IgD-negative memory B cell (primary cell): ENCODE results near the gene OVOL3. TPM values are rescaled to one million over a fixed set of nuclear protein-coding genes. Genes with fewer than 3 reads are reported as not detected.
"Not testable (repeated sequence)": the region's sequence is repeated elsewhere in the genome, so short reads cannot be mapped to it uniquely, and the experiment has no call there.

Source experiments
- H3K27ac Mint-ChIP-seq, 3 donors: one replicate each; pipeline ENCODE4 v1.8.0; 2020 to 2022; ENCODE audit warnings: mild to moderate bottlenecking in 3 of 3, mixed read lengths in 3 of 3, moderate library complexity in 1 of 3
- H3K27me3 Mint-ChIP-seq: one replicate; pipeline ENCODE4 v1.8.0; 2021; ENCODE audit warnings: mixed read lengths
- H3K36me3 Mint-ChIP-seq: one replicate; pipeline ENCODE4 v1.8.0; 2020; ENCODE audit warnings: mild to moderate bottlenecking, mixed read lengths
- H3K4me1 Mint-ChIP-seq, 3 donors: one replicate each; pipeline ENCODE4 v1.8.0; 2020 to 2022; ENCODE audit warnings: mixed read lengths in 3 of 3, mild to moderate bottlenecking in 1 of 3
- H3K4me3 Mint-ChIP-seq, 4 donors: one replicate each; pipeline ENCODE4 v1.8.0; 2020 to 2022; ENCODE audit warnings: mild to moderate bottlenecking in 4 of 4, mixed read lengths in 4 of 4, moderate library complexity in 3 of 4
- H3K9me3 Mint-ChIP-seq, 3 donors: one replicate each; pipeline ENCODE4 v1.8.0; 2020 to 2021; ENCODE audit warnings: mixed read lengths in 3 of 3, mild to moderate bottlenecking in 1 of 3
- polyA plus RNA-seq: library from polyadenylated mRNA; unstranded; fragments of 300-500 nt; fragmentation: Illumina TruSeq; gene quantifications from one replicate; pipeline ENCODE4 v1.2.3, GENCODE V29; 2021

OVOL3 gene
- polyA plus RNA-seq: not detected

DNA sequence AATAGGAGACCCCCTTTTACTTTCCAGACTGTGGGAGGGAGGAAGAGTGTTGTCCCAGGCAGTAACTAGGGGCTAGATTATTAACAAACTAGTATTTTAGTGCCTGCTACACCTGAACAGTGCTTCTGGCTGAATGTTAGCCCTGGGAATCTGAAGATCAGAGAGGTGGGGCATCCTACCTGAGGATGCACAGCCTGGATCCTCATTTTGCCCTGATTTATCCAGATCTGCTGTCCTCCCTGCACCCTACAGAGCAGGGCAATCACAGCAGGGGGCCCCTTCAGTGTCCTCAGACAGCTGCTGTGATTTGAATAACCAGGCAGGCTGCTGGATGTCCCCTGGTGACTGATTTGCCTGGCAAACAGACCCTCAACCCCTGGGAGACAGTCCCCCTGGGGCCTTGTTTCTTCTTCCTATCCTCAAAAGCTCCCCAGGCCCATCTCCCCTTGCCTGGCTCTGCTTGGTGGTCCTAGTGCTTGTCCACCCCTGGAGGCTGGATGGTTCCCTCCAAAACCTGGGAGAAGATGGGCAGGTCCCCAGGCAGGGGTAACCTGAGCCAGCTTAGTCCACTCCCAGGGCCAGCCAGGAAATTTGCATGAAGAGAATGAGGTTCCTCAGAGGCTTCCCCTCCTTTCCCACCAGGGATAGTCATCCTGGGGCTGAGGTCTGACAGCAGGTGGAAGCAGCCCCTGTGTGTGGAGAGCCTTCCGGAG lies at the start of gene OVOL3:
TSS of gene OVOL3 (plus strand) at position 657 of the 713 bp plus-strand sequence. CDS start 60 bp downstream, outside the sequence.
- Mint-ChIP-seq H3K27me3 (no peaks in the 10 kb centered on the region), H3K27ac (peak within 1 kb of the TSS in 1 of 3 donors; percentile 76), H3K4me1 (peaks cover 0 to 18% (median 8%) of the 10 kb centered on the region in 3 donors), H3K36me3 (peaks cover 7% of the 10 kb centered on the region), H3K4me3 (peak within 1 kb of the TSS in 1 of 4 donors; percentile 81), H3K9me3 (no peaks in the 10 kb centered on the region)

DNA sequence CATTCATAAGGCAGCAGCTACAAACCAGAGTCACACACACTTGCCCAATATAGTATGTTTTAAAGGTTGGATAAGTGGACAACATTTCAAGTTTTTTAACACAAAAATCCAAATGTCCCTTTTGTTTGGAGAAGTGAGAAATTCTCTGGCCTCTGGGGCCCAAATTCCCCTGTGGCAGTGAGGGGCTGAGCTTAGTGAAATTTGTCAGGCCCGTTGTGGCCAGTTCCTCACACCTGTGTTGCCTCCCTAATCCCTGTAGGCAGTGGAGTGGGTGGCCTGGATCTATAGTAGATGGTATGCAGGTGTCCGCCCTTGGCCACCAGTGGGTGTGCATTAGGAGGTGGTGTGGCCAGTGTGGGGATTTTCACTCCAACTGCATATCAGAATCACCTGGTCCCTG lies 49.6 kb upstream of the OVOL3 start:
- Mint-ChIP-seq H3K36me3 (peaks cover 1% of the 10 kb centered on the region), H3K27ac (no peak overlapping the region), H3K27me3 (no peaks in the 10 kb centered on the region), H3K4me1 (peaks cover 0 to 2% (median 0%) of the 10 kb centered on the region in 3 donors), H3K9me3 (no peaks in the 10 kb centered on the region), H3K4me3 (no peak overlapping the region)

DNA sequence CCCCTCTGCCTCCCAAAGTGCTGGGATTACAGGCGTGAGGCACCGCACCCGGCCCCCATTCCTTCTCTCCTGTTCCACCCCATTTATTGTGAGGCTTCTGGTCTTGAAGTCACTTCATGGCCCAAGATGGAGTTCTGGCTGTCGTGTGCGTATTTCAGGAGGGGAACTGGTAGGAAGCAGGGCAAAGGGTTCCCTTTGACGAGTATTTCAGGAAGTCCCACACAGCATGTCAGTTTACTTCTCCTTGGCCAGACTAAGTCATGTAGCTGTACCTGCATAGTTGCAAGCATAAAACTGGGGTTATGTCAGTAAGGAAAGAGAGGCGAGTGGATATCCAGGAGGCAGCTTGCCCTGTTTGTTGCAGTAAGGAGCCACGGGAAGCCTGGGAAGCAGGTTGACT lies 46.1 kb upstream of the OVOL3 start:
- H3K9me3 Mint-ChIP-seq: no peaks in the 10 kb centered on the region
- H3K27me3 Mint-ChIP-seq: no peaks in the 10 kb centered on the region
- no peaks in the 10 kb centered on the region for H3K4me1 Mint-ChIP-seq
- no peak overlapping the region for H3K4me3 Mint-ChIP-seq
- H3K36me3 Mint-ChIP-seq: no peaks in the 10 kb centered on the region
- H3K27ac Mint-ChIP-seq: no peak overlapping the region

DNA sequence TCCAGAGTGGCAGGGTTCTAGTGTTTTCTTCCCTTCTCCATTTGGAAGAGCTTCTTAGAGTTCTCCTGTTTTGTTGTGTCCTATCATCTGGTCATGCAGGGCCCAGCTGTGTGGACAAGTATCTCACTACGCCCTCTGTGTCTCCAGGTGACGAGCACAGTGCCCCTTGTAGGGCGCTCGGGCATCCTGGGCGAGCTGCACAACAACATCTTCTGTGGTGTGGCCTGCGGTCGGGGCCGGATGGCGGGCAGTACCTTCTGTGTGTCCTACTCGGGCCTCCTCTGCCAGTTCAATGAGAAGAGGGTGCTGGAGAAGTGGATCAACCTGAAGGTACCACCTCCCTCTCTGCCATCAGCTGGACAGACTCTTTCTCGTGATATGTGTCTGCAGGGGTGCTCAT lies 43.3 kb upstream of the OVOL3 start:
- Mint-ChIP-seq H3K27ac (no peak overlapping the region), H3K36me3 (no peaks in the 10 kb centered on the region)

DNA sequence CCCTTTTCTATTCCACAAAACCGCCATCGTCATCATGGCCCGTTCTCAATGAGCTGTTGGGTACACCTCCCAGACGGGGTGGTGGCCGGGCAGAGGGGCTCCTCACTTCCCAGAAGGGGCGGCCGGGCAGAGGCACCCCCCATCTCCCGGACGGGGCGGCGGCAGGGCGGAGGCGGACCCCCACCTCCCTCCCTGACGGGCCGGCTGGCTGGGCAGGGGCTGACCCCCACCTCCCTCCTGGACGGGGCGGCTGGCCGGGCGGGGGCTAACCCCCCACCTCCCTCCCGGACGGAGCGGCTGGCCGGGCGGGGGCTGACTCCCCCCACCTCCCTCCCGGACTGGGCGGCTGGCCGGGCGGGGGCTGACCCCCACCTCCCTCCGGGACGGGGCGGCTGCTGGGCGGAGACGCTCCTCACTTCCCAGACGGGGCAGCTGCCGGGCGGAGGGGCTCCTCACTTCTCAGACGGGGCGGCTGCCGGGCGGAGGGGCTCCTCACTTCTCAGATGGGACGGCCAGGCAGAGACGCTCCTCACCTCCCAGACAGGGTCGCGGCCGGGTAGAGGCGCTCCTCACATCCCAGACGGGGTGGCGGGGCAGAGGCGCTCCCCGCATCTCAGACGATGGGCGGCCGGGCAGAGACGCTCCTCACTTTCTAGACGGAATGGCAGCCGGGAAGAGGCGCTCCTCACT lies 42.0 kb upstream of the OVOL3 start:
- H3K27ac Mint-ChIP-seq, H3K4me1 Mint-ChIP-seq, H3K9me3 Mint-ChIP-seq, H3K27me3 Mint-ChIP-seq, H3K36me3 Mint-ChIP-seq, H3K4me3 Mint-ChIP-seq: not testable (repeated sequence)

More for the DNA sequence above, 43.3 kb upstream of the OVOL3 start:
- Mint-ChIP-seq H3K4me1 (no peaks in the 10 kb centered on the region), H3K4me3 (no peak overlapping the region), H3K27me3 (no peaks in the 10 kb centered on the region), H3K9me3 (no peaks in the 10 kb centered on the region)

DNA sequence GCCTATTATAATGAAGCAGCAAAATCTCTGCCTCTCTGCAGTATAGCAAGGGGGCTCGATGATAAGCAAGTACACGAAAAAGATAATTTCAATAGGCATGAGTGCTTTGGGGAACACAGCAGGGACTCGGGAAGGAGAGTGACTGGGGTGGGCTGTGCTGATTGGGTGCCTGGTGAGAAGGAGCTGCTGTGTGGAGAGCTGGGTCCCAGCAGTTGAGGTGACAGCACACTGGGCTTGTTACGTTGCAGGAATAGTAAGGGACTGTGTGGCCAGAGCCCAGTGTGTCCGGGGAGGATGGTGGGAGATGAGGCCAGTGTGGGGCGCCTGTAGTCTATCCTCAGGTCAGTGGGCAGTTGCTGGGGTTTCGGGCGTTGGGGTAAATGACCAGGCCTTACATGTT lies 38.9 kb upstream of the OVOL3 start:
- Mint-ChIP-seq H3K27ac (no peak overlapping the region), H3K4me3 (no peak overlapping the region), H3K4me1 (no peaks in the 10 kb centered on the region), H3K27me3 (no peaks in the 10 kb centered on the region), H3K36me3 (no peaks in the 10 kb centered on the region), H3K9me3 (no peaks in the 10 kb centered on the region)

DNA sequence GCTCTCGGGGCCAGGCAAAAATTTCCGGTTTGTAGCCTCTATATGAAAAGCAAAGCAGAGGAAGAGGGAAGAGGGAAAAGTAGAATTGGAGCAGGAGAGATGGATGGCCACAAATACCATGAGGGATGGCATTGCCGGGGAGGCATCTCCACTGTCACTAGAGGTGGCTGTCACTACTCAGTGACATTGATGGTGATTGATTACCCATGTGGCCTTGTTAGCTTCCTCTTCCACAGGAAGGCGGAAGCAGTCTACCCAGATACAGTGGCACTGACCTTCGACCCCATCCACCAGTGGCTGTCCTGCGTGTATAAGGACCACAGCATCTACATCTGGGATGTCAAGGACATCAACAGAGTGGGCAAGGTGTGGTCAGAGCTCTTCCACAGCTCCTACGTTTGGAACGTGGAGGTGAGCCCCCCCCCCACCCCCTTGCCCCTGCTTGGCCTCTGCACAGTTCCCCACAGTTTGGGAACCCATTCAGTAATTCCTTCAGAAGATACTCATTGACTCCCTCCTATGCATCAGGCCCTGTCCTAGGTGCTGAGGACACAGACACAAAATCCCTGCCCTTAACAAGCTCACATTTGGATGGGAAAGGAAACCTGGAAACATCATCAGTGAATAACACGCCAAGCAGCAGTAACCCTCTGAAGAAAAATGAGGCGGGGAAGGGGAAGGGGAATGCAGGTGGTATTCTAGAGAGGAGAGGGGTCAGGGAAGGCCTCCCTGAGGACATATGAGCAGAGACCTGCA lies 37.6 kb upstream of the OVOL3 start:
- no peaks in the 10 kb centered on the region for H3K36me3 Mint-ChIP-seq
- H3K4me3 Mint-ChIP-seq: peak overlapping the region in 1 of 4 donors; percentile 39
- no peak overlapping the region for H3K27ac Mint-ChIP-seq
- no peaks in the 10 kb centered on the region for H3K9me3 Mint-ChIP-seq
- H3K4me1 Mint-ChIP-seq: no peaks in the 10 kb centered on the region
- H3K27me3 Mint-ChIP-seq: no peaks in the 10 kb centered on the region

DNA sequence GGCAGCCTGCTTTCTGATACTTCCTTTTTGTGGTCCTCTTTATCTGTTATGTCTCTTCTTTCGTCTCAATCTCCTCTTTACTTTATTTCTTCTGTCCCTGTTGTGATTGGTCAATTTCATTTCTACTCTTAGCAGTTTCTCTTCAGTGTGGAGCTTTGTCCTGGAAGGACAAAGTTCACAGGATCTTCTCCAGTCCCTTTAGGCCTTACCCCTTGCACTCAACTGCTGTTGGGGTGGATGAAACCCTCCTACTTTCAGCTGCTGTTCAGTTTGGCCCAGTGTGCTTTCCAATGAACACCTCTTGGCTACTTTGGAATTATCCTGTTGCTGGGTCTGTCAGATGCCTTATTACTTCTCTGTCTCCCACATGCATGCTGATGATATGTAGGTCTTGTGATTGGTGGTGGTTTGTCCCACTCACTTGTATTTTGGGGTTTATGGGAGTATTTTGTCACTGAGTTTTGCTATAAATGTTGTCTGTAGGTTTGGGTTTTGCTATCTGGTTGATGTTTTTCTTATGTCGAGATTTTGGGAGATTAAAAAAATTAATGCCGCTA lies 31.5 kb upstream of the OVOL3 start:
- Mint-ChIP-seq H3K36me3 (peaks cover 2% of the 10 kb centered on the region), H3K4me1 (peaks cover 0 to 4% (median 0%) of the 10 kb centered on the region in 3 donors), H3K27ac (no peak overlapping the region), H3K27me3 (no peaks in the 10 kb centered on the region), H3K4me3 (no peak overlapping the region), H3K9me3 (no peaks in the 10 kb centered on the region)

DNA sequence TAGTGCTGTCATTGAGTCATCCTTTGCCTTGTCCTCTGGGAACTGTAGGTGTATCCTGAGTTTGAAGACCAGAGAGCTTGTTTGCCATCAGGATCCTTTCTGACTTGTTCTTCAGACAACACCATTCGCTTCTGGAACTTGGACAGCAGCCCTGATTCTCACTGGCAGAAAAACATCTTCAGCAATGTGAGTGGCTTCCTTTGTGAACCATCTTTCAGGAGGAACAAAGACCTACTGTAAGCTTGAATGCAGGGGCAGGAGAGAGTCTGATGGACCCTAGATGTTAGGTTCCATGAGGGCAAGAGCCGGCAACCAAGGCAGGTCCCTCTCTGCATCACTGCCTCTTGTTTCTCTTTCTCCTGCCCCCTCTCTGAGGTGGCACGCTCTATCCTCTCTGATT lies 29.6 kb upstream of the OVOL3 start:
- H3K36me3 Mint-ChIP-seq: peaks cover 4% of the 10 kb centered on the region

DNA sequence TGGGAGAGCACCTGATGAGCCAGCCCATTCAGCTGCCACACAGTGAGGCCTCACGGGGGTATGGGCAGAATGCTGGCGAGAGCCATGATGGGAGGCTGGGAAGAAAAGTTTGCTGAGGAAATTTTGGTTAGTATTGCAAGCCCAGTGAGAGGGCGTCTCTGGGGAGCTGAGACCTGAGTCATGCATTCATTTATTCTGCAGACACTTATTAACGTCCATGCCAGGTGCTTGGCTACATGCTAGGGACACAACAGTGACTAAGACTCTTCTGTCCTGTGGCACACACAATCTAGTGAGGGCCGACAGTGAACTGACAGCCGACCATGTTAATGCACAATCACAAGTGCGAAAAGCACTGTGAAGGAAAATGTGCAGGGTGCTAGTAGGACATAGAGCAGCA lies 29.0 kb upstream of the OVOL3 start:
- Mint-ChIP-seq H3K4me1 (peaks cover 0 to 6% (median 0%) of the 10 kb centered on the region in 3 donors), H3K4me3 (no peak overlapping the region), H3K27me3 (no peaks in the 10 kb centered on the region), H3K27ac (no peak overlapping the region), H3K36me3 (peaks cover 6% of the 10 kb centered on the region), H3K9me3 (no peaks in the 10 kb centered on the region)

More for the DNA sequence above, 29.6 kb upstream of the OVOL3 start:
- H3K27me3 Mint-ChIP-seq: no peaks in the 10 kb centered on the region
- no peak overlapping the region for H3K4me3 Mint-ChIP-seq
- no peaks in the 10 kb centered on the region for H3K9me3 Mint-ChIP-seq
- H3K4me1 Mint-ChIP-seq: peaks cover 0 to 6% (median 0%) of the 10 kb centered on the region in 3 donors
- H3K27ac Mint-ChIP-seq: no peak overlapping the region

DNA sequence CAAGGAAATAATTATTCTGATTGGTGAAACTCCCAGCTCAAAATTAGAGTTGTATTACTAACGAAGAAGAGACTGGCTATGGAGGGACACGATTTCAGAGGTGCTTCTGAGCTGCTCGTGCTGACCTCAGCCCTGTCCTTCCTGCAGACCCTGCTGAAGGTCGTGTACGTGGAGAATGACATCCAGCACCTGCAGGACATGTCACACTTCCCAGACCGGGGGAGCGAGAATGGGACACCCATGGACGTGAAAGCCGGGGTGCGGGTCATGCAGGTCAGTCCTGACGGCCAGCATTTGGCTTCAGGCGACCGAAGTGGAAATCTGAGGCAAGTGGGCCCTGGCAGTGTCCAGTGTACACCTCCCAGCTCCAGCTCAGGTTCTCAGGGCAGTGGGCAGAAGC lies 28.0 kb upstream of the OVOL3 start:
- peaks cover 0 to 6% (median 0%) of the 10 kb centered on the region in 3 donors for H3K4me1 Mint-ChIP-seq
- no peaks in the 10 kb centered on the region for H3K9me3 Mint-ChIP-seq
- H3K27ac Mint-ChIP-seq: peak overlapping the region in 1 of 3 donors; percentile 1
- H3K4me3 Mint-ChIP-seq: no peak overlapping the region
- H3K27me3 Mint-ChIP-seq: no peaks in the 10 kb centered on the region
- peaks cover 6% of the 10 kb centered on the region for H3K36me3 Mint-ChIP-seq

DNA sequence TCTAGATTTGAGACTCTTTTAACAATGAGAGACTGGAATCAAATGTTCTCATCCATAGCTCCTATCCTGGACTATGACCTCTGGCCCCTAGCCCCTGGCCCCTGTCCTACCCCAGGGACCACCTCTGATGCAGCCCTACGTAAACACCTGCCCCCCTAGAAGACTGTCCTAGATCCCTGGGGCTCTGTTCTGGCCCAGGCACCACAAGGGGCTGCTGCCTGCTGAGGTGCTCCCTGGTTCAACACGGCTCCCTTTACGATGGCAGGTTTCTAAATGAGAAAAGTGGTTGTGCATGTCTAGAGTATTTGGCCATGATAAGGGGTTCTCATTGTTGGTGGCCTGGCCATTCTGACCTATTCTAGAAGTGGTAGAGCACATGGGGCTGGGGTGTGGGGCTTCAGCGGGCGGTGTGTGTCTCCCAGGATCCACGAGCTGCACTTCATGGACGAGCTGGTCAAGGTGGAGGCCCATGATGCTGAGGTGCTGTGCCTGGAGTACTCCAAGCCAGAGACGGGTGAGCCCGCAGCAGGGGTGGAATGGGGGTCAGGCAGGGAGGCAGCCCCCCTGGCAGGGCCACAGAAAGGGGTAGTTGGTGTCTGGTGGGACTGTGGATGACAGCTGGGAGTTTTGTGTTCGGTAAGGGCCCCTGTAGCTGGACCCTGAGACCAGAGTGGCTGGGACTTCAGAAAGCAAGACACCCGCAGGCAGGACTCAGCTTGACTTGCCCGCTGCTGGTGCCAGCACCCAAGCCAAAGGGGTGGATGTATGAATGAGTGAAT lies 26.5 kb upstream of the OVOL3 start:
- no peaks in the 10 kb centered on the region for H3K9me3 Mint-ChIP-seq
- H3K4me1 Mint-ChIP-seq: peaks cover 0 to 3% (median 0%) of the 10 kb centered on the region in 3 donors
- H3K27ac Mint-ChIP-seq: no peak overlapping the region
- H3K36me3 Mint-ChIP-seq: peaks cover 6% of the 10 kb centered on the region
- H3K27me3 Mint-ChIP-seq: no peaks in the 10 kb centered on the region
- H3K4me3 Mint-ChIP-seq: no peak overlapping the region

DNA sequence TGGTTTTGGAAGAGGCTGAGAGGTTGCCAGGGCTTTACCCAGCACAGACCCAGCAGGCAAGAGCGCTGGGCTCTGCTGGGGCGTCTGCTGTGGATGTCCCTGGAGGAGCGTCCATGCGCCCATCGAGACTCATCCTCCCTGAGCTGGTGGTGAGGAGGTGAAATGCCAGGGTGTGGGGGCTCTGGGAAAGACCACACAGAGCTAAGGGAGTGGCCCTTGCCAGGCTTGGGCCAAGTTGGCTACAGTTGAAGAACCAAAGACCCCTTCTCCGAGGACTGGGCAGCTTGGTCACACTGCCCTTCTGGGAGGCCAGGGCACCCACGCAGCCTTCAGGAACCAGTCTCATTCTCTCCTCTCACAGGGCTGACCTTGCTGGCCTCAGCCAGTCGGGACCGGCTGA lies 24.6 kb upstream of the OVOL3 start:
- Mint-ChIP-seq H3K36me3 (peaks cover 4% of the 10 kb centered on the region), H3K27me3 (no peaks in the 10 kb centered on the region), H3K9me3 (no peaks in the 10 kb centered on the region), H3K4me1 (peaks cover 0 to 4% (median 0%) of the 10 kb centered on the region in 3 donors), H3K27ac (no peak overlapping the region), H3K4me3 (no peak overlapping the region)

DNA sequence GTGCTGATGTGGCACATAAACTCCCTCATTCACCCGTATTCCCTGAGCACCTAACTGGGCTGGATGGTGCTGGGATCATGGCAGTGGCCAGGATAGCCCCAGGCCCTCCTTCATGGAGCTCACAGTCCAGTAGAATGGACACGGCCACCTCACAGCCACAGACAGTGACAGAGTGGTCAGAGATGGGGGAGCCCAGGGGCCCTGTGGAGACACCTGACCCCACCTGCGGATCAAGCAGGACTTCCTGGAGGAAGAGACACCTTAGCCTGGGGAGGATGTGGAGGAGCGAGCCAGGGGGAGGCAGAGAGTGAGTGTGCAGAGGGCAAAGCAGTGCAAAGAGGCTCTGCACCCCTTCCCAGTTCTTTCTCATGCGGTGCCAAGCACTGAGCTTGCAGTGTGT lies 21.1 kb upstream of the OVOL3 start:
- peak overlapping the region in 1 of 3 donors; percentile 78 for H3K27ac Mint-ChIP-seq

More for the DNA sequence above, 21.1 kb upstream of the OVOL3 start:
- H3K9me3 Mint-ChIP-seq: no peaks in the 10 kb centered on the region
- H3K36me3 Mint-ChIP-seq: peaks cover 6% of the 10 kb centered on the region
- no peak overlapping the region for H3K4me3 Mint-ChIP-seq
- H3K4me1 Mint-ChIP-seq: peaks cover 0 to 4% (median 0%) of the 10 kb centered on the region in 3 donors
- no peaks in the 10 kb centered on the region for H3K27me3 Mint-ChIP-seq
